ENCODE data around the gene DGKQ. TPM values are rescaled to one million over a fixed set of nuclear protein-coding genes. Genes with fewer than 3 reads are reported as not detected.

Gene DGKQ
- 14.2 and 23.5 TPM in 2 replicates for total RNA-seq (2014; rRNA removed)
- Bru-seq, nascent RNA = percentile 43 among the genes with signal in this experiment
- BruChase-seq, experiment 1, labeled RNA remaining after a 6-hour chase = percentile 51 among the genes with signal in this experiment
- percentile 56 among the genes with signal in this experiment for BruChase-seq, experiment 2, labeled RNA remaining after a 2-hour chase
- long read RNA-seq, full-length matches to known transcripts = 3 of 78 reads
- long read RNA-seq, partial matches to known transcripts = 36 of 78 reads
- long read RNA-seq, other reads (novel, unspliced or antisense) = 39 of 78 reads

DNA sequence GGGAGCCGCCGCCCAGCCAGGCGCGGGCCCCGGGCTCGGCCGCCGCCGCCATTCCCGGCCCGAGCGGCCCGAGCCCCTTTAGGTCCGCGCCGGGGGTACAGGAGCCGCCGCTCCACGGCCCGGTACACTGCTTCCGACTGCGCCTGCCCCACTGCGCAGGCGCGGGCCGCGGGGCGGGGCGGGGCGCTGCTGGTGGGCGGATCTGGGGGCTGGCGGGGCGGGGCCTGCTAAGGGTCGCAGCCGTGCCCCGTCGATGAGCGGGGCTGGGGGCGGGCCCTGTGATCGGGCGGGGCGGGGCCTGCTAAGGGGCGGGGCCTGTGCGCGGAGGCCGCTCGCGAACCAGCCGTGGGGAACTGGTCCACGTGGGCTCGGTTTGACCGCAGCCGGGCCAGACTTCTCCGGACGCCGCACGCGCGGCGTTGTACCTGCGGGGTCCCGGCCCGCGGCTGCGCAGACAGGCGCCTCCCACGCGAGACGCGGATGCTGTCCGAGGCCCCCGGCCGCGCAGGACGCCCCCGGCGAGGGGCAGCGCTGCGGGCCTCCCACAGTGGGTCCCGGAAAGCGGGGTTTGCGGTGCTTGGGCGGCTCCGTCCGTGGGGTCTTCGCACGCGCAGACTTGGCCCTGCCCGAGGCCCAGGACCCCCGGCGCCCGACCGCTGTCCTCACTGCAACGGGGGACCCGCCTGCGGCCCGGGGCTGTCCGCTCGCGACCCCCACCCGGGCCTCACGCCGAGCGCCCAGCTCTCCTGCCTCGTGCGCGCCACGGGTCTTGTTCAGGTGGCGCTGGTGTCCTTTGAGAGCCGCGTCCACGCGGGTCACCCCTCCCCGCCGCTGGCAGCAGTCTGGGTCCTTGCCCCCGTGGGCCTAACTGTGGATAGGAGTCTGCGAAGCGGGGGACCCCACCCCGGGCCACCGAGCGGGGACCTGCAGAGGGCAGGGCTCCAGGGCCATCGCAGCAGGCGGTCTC lies at the start of gene DGKQ:
Gene DGKQ, minus strand, starts transcription at position 139 of the 967 bp plus-strand sequence. Its CDS starts 87 bp downstream, at position 52.
- CTCF ChIA-PET = no interaction called here
- ATAC-seq = peak; percentile 86
- peak within 1 kb of the TSS; percentile 42; the same call in 1 of the 2 replicates for H2AFZ ChIP-seq (ENCODE audit: low read length)

GRCh38 chr4:1022739-1023066 lies 49.3 kb upstream of the DGKQ start:
- Histone ChIP-seq H3K4me2 (ENCODE audit: low read length) (no peak overlapping the region), H3K36me3 (ENCODE audit: low read depth, low read length) (no peaks in the 10 kb centered on the region), H4K20me1 (ENCODE audit: low read length) (no peaks in the 10 kb centered on the region), H3K4me1 (ENCODE audit: insufficient read depth, low read length) (no peaks in the 10 kb centered on the region), H3F3A (ENCODE audit: low read length, unreplicated experiment) (no peaks in the 10 kb centered on the region), H3K79me2 (ENCODE audit: low read length) (no peaks in the 10 kb centered on the region), H2AFZ (ENCODE audit: low read length) (no peak overlapping the region), H3K9me3 (ENCODE audit: low read length) (no peaks in the 10 kb centered on the region), H3K9ac (ENCODE audit: low read length) (no peak overlapping the region), H3K9me2 (replicated peaks; ENCODE audit: low read length) (no peaks in the 10 kb centered on the region), H3K27me3 (ENCODE audit: low read length) (no peaks in the 10 kb centered on the region), H3K4me3 (ENCODE audit: low read length) (no peak overlapping the region), H3K27ac (ENCODE audit: low read length) (no peak overlapping the region)
- intact Hi-C loops (cut with micrococcal nuclease) = no loop called here
- no peak for ATAC-seq
- no peak for TF ChIP-seq EZH2 (IDR thresholded peaks at IDR 0.05; ENCODE audit: low read length, unreplicated experiment)
- TF ChIP-seq EZH2phosphoT487 (IDR thresholded peaks at IDR 0.05; ENCODE audit: borderline replicate concordance, low read length) = no peak
- TF ChIP-seq, protein P1, sequence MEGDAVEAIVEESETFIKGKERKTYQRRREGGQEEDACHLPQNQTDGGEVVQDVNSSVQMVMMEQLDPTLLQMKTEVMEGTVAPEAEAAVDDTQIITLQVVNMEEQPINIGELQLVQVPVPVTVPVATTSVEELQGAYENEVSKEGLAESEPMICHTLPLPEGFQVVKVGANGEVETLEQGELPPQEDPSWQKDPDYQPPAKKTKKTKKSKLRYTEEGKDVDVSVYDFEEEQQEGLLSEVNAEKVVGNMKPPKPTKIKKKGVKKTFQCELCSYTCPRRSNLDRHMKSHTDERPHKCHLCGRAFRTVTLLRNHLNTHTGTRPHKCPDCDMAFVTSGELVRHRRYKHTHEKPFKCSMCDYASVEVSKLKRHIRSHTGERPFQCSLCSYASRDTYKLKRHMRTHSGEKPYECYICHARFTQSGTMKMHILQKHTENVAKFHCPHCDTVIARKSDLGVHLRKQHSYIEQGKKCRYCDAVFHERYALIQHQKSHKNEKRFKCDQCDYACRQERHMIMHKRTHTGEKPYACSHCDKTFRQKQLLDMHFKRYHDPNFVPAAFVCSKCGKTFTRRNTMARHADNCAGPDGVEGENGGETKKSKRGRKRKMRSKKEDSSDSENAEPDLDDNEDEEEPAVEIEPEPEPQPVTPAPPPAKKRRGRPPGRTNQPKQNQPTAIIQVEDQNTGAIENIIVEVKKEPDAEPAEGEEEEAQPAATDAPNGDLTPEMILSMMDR (conservative IDR thresholded peaks at IDR 0.05; ENCODE audit: low read depth, low read length) = no peak
- POLR2A ChIA-PET (ENCODE audit: unreplicated experiment) = no interaction called here
- no TSS peak for BruUV-seq (replicated peaks)
- DNase-seq = no peak
- CTCF ChIA-PET = no interaction called here

More for the DNA sequence above, at the start of gene DGKQ:
- TF ChIP-seq EZH2 (IDR thresholded peaks at IDR 0.05; ENCODE audit: low read length, unreplicated experiment) (no peak), EZH2phosphoT487 (IDR thresholded peaks at IDR 0.05; ENCODE audit: borderline replicate concordance, low read length) (no peak)
- TF ChIP-seq, protein P1 (conservative IDR thresholded peaks at IDR 0.05; ENCODE audit: low read depth, low read length) = no peak
- H3K9me2 ChIP-seq (replicated peaks; ENCODE audit: low read length) = no peaks in the 10 kb centered on the region
- intact Hi-C loops (cut with micrococcal nuclease) = no loop called here
- no peaks in the 10 kb centered on the region for H3K27me3 ChIP-seq (ENCODE audit: low read length)
- H3K9ac ChIP-seq (ENCODE audit: low read length) = peak within 1 kb of the TSS; percentile 53
- H4K20me1 ChIP-seq (ENCODE audit: low read length) = no peaks in the 10 kb centered on the region; the same call in 1 of the 2 replicates
- no TSS peak for BruUV-seq (replicated peaks)
- H3K4me1 ChIP-seq (ENCODE audit: insufficient read depth, low read length) = peaks cover 18% of the 10 kb centered on the region
- H3K36me3 ChIP-seq (ENCODE audit: low read depth, low read length) = no peaks in the 10 kb centered on the region
- H3K4me2 ChIP-seq (ENCODE audit: low read length) = peak within 1 kb of the TSS; percentile 91
- H3K27ac ChIP-seq (ENCODE audit: low read length) = no peak within 1 kb of the TSS
- H3K9me3 ChIP-seq (ENCODE audit: low read length) = no peaks in the 10 kb centered on the region
- DNase-seq = peak; percentile 68
- H3K4me3 ChIP-seq (ENCODE audit: low read length) = peak within 1 kb of the TSS; percentile 78
- POLR2A ChIA-PET (ENCODE audit: unreplicated experiment) = no interaction called here
- no peaks in the 10 kb centered on the region for H3F3A ChIP-seq (ENCODE audit: low read length, unreplicated experiment)
- peaks cover 7% of the 10 kb centered on the region; the same call in 1 of the 2 replicates for H3K79me2 ChIP-seq (ENCODE audit: low read length)

All from PC-3 (cell line).